GM18499 (cell line): Measurements from ENCODE around the gene SLC35F3.
"Not testable (repeated sequence)": the region's sequence is repeated elsewhere in the genome, so short reads cannot be mapped to it uniquely, and the experiment has no call there.

Experiments used
- ATAC-seq: cut with Tn5 transposase; IDR thresholded peaks from one replicate; pipeline ENCODE4 v1.9.1; 2021; ENCODE audit warnings: moderate number of reproducible peaks; ENCODE audit not compliant: insufficient read depth, unreplicated experiment

Gene SLC35F3

DNA sequence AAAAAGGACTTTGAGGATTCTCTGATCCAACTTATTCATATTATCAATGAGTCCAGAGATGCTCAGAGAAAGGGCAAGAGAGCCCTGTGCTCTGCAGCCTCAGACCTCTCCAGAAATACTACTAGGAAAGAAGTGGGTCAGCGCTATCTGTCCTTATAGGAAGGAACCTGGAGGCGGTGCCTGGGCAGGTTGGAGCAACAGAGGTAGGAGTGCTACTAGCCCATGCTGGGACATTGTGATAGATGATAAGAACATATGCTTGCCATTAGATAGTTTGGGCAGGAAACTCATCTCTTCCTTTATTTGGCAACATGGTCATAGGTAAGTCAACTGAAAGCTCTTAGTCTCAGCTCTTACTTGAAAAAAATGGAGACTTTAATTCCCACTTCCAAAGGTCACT lies 335.0 kb downstream of the SLC35F3 start:
- ATAC-seq, result no peak

DNA sequence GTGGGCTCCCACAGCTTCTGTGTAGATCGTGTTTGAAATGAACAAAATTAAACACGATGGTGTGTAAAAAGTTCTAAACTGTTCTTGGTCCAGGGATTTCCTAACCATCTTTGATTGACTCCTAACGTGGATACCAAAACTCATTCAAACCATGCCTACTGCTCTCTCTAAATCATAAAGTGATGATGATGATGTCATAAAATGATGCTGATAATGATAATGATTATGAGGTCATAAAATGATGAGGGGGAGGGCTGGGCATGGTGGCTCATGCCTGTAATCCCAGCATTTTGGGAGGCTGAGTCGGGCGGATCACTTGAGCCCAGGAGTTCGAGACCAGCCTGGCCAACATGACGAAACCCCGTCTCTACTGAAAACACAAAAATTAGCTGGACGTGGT lies 335.5 kb downstream of the SLC35F3 start:
- ATAC-seq, result no peak

DNA sequence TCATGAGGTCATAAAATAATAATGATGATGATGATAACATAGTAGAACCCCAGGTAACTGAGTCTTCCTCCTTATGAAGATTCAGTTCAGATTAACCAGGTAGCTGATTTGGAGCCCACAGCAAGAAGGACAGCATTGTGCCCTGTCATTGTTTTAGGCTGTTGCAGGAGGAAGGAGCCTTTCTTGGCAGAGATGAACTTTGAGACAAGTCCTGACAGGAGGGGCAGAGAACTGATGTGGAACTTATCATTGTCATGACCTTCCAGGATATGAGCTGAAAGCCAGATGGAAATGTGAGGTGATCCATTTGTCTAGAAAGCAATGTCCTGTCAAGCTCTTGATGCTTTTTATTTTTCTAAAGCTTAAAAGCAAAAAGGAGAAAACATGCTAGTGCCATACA lies 336.2 kb downstream of the SLC35F3 start:
- no peak for ATAC-seq

DNA sequence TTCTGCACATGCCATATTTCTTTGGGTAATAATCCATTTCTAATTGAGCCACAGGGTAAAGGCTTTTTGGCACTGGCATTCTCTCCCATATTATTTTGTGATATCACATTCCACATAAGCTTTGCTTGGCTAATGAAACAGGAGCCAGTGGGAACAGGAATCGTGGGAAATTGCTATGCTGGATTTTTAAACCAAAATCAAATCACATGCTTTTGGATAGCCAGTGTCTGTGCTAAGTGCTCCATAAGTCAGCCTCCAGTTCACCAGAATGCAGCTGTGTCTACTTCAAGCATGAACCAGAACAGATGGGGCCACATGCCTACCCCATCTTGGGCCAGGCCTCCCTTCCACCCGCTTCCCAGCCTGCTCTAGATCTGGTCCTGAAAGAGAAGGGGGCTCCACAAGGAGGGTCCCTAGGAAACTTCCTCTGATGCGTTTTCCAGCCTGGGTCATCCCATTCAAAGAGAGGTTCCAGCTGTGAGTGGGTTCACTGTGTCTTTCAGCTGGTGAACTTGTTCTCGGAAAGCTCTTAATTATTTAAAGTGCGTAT lies 337.5 kb downstream of the SLC35F3 start:
- no peak for ATAC-seq

DNA sequence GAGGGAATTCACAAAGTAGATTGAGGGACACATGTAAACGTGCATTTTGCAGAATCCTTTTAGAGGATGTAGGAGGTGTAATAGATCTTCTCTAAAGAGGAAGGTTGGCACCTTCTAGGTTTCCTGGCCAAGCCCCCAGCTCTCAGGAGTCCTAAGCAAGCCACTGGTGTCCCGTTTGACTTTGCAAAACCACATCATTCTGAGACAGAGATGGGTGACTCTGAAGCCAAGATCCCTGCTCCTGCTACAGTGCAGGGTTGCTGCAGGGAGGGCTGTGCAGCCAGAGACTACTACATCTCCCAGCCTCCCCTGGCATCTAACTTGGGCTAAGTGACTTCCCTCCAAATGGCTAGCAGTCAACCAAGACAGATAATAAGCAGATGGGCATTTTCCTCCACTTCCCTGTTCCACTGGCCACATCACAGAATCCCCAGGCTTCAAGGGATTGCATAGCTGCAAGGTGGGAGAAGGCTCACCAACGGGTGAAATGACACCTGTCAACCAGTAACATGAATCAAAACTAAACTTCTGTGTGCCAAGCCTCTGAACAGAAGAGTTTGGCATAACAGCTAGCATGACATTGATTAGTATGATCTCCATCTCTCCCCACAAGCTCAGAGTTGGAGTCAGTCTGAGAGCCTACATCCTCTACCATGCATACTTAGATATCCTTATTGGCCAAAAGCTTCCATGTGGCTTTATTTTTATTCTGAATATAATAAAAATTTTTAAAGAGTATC lies 339.2 kb downstream of the SLC35F3 start:
- no peak for ATAC-seq

DNA sequence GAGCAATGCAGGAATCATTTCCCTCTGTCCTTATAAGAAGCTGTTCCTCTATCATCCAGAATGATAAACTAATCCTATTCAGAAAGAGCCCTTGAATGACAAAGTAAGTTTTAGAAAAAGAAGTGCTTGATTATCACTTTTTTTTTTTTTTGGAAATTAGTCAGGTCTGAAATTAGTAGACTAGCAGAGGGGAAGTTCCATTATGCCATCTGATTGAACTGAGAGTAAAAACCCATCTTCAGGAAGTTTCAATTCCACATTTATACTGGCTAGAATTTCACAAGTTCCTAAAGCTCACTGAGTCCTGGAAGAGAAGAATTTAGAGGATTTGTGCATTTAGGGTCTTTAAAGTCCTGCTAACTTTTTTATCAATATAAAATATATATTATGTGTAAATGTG lies 340.0 kb downstream of the SLC35F3 start:
- ATAC-seq, result no peak

DNA sequence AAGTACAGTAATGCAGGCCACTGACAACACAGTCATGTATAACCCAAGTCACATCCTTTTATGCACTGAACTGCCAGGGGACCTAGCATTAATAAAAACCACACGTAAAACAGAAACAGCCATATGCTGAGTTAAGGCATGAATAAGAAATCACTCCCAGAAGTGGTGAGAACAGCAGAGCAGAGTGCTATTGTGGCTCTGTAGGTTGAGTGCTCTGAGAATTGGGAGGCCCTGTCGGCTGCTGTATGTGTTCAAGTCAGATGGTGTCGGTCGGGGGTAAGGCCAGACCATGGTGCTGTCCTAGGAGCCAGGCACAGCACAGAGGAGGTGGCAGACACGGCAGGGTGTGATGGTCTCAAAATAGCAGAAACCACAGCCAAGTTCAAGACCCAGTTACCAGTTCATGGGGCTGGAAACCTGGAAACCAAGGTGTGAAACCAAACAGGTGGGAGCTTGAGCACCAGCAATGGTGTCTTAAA lies 342.2 kb downstream of the SLC35F3 start:
- peak; percentile 93 for ATAC-seq

DNA sequence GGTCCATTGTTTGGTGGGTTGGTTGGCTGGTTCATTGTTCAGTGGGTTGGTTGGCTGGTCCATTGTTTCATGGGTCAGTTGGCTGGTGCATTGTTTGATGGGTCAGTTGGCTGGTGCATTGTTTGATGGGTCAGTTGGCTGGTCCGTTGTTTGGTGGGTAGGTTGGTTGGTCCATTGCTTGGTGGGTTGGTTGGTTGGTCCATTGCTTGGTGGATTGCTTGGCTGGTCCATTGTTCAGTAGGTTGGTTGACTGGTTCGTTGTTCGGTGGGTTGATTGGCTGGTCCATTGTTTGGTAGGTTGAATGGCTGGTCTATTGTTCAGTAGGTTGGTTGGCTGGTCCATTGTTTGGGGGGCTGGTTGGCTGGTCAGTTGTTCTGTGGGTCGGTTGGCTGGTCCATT lies 343.3 kb downstream of the SLC35F3 start:
- ATAC-seq, result not testable (repeated sequence)

DNA sequence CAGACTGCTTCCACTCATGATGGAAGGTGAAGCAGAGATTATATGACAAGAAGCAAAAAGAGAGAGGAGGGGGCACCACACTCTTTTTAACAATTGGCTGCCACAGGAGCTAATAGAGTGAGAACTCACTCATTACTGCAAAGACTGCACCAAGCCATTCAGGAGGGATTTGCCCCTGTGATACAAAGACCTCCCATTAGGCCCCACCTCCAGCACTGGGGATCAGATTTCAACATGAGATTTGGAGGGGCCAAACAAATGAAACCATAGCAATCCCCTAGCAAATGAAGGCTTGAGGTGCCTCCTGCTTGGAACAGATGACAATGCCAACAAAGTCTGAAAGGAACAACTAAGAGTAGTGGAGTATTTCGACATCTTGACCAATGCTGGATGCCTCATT lies 346.3 kb downstream of the SLC35F3 start:
- no peak for ATAC-seq

DNA sequence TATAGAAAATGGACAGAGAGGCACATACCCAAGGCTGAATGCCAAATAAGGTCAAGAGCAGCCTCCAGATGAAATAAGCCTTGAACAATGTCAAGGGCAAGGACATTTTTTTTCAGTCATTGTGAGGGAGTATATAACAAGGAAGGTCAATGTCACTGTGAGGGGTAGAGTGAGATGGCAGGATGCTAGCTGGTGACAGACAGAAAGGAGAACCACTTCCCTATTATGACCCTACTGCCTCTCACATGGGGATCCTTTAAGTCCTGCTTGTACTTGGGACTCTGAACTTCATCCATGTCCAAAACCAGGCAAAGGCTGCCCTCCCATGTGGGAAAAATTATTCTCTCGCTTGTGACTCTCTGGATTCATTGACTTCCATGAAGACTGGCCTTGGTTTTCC lies 349.3 kb downstream of the SLC35F3 start:
- no peak for ATAC-seq

DNA sequence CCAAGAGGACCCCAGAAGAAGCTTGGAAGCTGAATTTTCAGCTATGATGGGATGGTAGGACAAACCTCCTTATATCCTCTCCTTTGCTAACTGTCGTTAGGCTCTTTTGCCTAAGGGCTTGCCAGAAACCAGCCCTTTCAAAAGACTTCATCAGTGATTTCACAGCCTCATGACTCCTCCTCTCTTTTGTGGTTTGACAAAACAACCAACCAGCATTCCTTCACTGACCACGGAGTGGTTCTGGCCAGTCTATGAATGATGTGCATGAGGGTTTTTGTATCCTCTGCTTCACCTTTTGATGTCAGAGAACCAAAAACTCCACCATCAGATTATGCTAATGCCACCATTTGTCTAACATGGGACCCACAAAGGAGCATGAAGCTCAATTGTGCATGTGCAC lies 351.9 kb downstream of the SLC35F3 start:
- no peak for ATAC-seq

DNA sequence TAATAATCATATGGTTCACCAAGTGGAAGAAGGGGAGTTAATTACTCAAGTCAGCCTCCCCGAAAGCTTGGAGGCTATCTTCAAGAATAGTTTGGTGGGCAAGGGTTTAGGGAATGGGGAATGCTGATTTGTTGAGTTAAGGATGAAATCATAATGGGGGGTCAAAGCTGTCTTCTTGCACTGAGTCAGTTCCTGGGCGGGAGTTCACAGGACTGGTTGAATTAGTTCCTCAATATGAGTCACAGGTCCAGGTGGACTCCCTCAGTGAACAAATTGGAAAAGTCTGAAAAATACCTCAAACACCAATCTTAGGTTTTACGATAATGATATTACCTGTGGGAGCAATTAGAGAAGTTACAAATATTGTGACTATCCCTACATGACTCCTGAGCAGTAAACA lies 353.6 kb downstream of the SLC35F3 start:
- no peak for ATAC-seq

DNA sequence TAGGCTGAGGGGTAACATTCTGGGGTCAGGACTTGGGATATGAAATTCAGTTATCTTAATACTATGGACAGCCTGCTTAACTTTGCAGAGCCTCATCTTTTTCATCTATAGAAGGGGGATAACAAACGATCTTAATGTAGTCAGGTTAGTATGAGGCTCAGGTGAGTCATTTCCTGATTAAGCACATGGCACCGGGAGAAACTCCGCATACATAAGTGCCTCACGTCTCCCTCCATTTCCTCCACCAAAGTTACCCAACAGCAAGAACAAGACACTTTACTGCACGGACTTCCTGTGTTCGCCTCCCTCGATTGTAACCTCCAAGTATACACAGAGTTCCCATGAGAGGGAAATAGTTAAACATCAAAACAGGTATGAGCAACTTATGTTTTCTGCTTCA lies 356.1 kb downstream of the SLC35F3 start:
- ATAC-seq, result no peak

DNA sequence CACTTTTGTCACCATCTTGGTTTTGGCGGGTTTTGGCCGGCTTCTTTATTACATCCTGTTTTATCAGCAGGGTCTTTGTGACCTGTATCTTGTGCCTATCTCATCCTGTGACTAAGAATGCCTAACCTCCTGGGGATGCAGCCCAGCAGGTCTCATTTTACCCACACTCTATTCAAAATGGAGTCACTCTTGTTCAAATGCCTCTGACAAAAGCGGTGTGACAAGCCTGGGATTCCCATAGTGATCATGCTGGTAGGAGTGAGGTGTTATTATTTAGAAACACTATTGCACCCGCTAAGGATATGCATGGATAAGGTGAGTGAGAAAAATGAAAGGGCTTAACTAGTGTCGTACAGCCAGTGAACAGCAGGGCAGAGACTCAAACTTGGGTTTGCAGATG lies 357.1 kb downstream of the SLC35F3 start:
- ATAC-seq, result no peak

DNA sequence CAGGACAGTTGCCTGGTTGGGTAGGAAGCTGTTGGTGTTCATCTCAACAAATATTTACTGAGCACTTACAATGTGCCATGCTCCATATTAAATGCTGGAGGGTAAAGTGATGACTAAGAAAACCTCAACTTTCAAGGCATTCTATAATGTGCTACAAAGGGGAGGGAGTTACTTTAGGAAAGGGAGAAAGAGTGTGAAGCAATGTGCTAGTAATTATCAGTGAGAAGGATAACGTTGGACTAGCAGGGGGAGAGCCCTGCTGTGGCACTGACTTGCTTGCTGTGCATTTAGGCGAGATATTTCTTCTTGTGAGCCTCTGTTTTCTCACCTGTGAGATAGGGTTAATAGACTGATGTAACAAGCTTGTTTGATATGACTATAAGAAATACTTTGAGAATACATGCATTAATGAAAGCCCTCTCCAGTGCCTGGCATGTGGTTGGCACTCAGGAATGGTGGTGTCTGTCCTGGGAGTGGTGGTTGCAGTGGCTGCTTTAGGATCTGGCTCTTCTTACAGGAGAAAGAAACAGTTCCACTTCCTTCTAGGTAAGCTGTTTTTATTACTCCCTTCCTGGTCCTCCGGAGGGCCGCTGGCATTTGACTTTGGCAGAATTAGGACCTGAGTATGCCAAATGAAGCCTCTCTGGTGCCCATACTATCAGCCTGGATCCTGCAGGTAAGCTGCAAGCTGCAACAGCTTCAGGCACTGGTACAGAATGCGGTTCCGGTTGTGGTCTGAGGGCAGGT lies 357.7 kb downstream of the SLC35F3 start:
- ATAC-seq, result no peak

DNA sequence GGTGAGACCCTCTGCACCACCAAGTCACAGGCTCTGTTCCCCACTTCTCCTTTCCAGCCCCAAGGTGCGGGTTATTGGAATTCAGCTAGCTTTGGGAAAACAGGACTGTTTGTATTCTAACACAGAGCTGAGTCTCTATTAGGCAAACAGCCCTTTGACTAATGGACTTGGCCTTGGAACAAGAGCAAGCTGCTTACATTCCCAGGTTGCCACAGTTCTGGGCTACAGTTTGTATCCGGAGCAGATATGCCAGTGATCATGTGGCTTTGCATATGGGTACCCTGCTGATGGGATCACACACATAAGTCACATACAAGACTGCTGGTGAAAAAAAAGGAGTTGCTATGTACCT lies 358.3 kb downstream of the SLC35F3 start:
- ATAC-seq, result no peak

DNA sequence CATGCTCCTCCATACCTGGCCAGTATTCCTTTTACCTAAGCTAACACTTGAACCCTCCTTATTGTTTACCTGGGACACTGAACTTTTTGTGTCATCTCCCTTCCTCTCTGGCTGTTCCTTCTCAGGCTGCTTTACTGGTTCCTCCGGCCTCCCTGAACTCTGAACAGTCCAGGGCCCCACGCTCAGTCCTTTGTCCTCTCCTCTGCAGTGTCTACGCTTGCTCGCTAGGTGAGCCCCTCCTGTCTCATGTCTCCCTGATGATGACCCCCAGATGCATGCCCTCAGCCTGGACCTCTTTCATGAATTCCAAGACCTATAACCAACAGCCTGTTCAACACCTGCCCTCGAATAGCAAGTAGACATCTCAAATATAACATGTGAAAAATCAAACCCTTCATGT lies 360.4 kb downstream of the SLC35F3 start:
- no peak for ATAC-seq

DNA sequence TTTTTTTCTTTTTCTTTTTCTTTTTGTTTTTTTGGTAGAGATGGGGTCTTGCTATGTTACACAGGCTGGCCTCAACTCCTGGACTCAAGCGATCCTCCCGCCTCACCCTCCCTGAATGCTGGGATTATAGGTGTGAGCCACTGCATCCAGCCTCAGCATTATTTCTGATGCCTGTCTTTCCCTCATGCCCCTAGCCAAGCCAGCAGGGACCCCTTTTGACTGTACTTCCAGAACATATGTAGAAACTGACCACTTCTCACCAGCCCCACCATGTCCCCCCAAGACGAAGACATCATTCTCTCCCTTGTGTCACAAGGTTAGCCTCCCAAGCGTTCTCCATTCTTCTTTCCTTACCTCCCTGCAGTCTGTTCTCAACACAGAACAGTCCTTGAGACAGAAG lies 360.8 kb downstream of the SLC35F3 start:
- no peak for ATAC-seq

DNA sequence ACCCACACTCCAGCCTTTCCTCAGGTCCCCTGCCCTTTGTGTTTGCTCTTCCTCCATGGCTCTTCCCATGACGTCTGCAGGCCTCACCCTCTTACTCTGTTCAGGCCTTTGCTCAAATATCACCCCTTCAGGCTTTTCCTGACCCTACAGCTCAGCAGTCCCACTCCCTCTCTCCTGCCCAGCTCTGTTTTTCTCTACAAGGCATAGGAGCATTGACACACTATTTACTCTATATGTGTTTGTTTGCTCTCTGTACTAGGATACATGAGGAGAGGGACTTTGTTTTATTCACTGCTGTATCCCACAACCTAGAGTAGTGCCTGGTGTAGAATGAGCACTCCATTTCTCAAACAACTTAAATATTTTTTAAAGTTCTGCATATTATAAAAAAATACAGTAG lies 361.4 kb downstream of the SLC35F3 start:
- ATAC-seq, result no peak

DNA sequence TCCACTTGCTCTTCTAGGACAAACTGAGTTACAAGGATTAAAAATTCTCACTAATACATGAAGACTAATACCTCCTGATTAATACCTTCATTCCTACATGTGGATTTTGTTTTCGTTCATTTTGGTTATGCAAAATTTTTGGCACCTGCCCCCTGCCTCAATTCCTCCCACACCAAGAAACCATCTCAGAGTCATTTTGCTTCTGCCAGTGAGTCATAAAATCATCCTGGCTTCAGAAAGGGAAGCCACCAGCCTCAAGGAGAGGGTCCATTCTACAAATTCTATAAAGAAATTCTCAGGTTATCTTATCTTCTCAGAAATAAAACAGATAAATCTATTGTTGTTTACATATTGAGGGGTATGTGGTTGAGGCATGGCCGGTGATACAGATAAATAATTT lies 365.6 kb downstream of the SLC35F3 start:
- ATAC-seq, result no peak

DNA sequence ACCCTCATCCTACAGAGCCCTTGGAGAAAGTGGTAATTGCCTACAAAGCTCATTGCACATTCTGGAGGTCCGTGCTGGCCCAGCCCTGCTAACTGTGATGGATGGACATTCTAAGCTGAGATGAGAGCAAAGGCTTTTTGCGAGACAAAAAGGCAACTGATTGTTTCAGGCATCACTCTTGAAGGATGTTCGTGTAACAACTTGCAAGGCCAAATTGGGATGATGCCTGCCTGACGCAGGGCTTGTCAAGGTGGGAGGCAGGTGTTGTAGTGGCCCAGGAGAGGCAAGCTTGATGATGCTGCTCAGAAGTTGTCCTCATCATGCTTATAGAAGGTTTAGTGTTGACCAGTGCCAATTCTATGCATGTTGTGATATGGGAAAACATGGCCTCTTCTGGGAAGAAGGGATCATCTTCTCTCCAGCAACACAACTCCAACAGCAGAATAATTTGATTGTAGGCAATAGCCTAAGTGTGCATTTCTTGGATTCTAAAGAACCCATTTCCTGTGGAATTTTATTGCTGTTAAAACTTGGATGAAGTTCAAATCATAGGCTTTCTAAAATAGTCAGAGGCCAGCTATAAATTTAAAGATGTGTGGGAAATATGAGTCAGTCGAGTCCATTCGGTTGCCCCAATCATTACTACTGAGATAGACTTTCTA lies 366.2 kb downstream of the SLC35F3 start:
- ATAC-seq, result no peak
